ENCODE results near the gene CRACR2B. TPM values are rescaled to one million over a fixed set of nuclear protein-coding genes. Genes with fewer than 3 reads are reported as not detected.

CRACR2B gene
- total and polyA plus RNA-seq, 2 donors (not counting 1 experiment from before 2014, with no cell fraction given), result 9.7 to 67.7 TPM

DNA sequence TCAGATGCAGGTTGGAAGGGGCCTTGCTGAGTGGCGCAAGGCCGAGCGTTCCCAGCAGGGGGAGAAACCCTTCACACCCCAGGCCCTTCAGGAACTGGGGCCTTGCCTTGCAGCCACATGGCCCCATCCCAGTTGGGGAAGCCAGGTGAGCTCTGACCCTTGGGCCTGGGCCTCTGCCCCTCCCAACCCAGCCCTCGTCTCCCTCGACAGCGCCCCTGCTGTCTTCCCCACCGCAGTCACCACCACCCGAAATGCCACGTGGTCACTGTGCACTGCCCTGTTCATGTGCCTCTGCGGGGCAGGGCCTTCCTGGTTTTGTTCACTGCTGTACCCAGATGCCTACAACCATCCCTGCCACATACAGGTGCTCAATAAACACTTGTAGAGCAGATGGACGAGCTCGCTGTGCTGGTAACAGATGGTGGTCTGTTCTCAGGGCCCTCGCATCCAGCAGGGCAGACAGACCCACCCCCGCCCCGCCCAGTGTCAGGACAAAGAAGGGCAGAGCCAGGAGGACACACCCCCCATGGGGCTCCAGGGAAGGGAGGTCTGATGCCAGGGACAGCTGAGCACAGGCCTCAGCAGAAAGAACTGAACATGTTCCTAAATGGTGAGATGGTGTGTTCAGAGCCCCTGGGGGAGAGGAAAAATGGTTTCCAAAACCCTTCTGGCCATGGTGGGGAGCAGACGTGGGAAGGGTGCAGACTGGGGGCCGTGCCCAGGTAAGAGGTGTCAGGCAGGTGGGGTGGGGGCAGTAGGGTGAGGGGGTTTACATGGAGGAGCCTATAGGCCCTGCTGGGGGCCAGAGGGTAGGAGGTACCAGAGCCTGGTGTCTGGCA, 10.9 kb downstream of the CRACR2B start:
- H2AFZ ChIP-seq (ENCODE audit: insufficient read depth, low read depth, low read length, poor library complexity, severe bottlenecking), result no peak overlapping the region
- H3K4me2 ChIP-seq (replicated peaks; ENCODE audit: low read depth, low read length, poor library complexity, severe bottlenecking), result no peak overlapping the region
- no peak overlapping the region for H3K9ac ChIP-seq (ENCODE audit: low read length)
- H3K4me1 ChIP-seq (ENCODE audit: control insufficient read depth in 2 of 2, insufficient read depth in 2 of 2, low read length in 2 of 2), result peaks cover 17 to 32% of the 10 kb centered on the region in 2 donors
- no peak for TF ChIP-seq EZH2 (IDR thresholded peaks at IDR 0.05; ENCODE audit: borderline replicate concordance, insufficient read depth, low read depth, low read length, poor library complexity, severe bottlenecking)
- TF ChIP-seq, protein P1, sequence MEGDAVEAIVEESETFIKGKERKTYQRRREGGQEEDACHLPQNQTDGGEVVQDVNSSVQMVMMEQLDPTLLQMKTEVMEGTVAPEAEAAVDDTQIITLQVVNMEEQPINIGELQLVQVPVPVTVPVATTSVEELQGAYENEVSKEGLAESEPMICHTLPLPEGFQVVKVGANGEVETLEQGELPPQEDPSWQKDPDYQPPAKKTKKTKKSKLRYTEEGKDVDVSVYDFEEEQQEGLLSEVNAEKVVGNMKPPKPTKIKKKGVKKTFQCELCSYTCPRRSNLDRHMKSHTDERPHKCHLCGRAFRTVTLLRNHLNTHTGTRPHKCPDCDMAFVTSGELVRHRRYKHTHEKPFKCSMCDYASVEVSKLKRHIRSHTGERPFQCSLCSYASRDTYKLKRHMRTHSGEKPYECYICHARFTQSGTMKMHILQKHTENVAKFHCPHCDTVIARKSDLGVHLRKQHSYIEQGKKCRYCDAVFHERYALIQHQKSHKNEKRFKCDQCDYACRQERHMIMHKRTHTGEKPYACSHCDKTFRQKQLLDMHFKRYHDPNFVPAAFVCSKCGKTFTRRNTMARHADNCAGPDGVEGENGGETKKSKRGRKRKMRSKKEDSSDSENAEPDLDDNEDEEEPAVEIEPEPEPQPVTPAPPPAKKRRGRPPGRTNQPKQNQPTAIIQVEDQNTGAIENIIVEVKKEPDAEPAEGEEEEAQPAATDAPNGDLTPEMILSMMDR (IDR thresholded peaks at IDR 0.05), result no peak
- Mint-ChIP-seq H3K9me3 (ENCODE audit: insufficient read depth) (no peaks in the 10 kb centered on the region), H3K4me3 (no peak overlapping the region), H3K27me3 (no peaks in the 10 kb centered on the region), H3K27ac (no peak overlapping the region), H3K4me1 (peaks cover 21% of the 10 kb centered on the region)
- POLR2A ChIA-PET, result interaction anchor here (5.2 kb wide), 1 partner anchor 19 kb away, joined by 29 read pairs; the partner anchor contains the start of gene PNPLA2
- CTCF ChIA-PET, result no interaction called here
- no peaks in the 10 kb centered on the region for H3K9me3 ChIP-seq (ENCODE audit: control extremely low read depth in 1 of 3, control insufficient read depth in 2 of 3, insufficient read depth in 1 of 3, low read length in 2 of 3)
- DNase-seq, result no peak
- no peak overlapping the region for H3K4me3 ChIP-seq (ENCODE audit: control extremely low read depth in 1 of 5, extremely low read depth in 1 of 5, insufficient read depth in 1 of 5, low read depth in 2 of 5, low read length in 4 of 5)
- WGBS (ENCODE audit: insufficient coverage), result 86% methylated on average over 13 of the region's 17 CpGs
- intact Hi-C loops (cut with micrococcal nuclease), result no loop called here
- H3K27me3 ChIP-seq (replicated peaks in 1 of 4; ENCODE audit: control extremely low read depth in 1 of 4, control insufficient read depth in 3 of 4, insufficient read depth in 4 of 4, low read length in 3 of 4), result peaks cover 0 to 21% (median 5%) of the 10 kb centered on the region in 4 experiments
- H3K79me2 ChIP-seq (ENCODE audit: control insufficient read depth, insufficient read depth, low read length), result peaks cover 20% of the 10 kb centered on the region
- peaks cover 0 to 19% of the 10 kb centered on the region in 2 experiments for H3K36me3 ChIP-seq (replicated peaks in 1 of 2; ENCODE audit: control extremely low read depth in 1 of 2, control insufficient read depth in 1 of 2, extremely low read depth in 1 of 2, insufficient read depth in 2 of 2, low read length in 1 of 2)
- no peak overlapping the region for H3K27ac ChIP-seq (ENCODE audit: low read length in 2 of 2)
- ATAC-seq (ENCODE audit: low read depth), result no peak
- peaks cover 53% of the 10 kb centered on the region for H4K20me1 ChIP-seq (ENCODE audit: control insufficient read depth, insufficient read depth, low read length, poor library complexity, severe bottlenecking)

DNA sequence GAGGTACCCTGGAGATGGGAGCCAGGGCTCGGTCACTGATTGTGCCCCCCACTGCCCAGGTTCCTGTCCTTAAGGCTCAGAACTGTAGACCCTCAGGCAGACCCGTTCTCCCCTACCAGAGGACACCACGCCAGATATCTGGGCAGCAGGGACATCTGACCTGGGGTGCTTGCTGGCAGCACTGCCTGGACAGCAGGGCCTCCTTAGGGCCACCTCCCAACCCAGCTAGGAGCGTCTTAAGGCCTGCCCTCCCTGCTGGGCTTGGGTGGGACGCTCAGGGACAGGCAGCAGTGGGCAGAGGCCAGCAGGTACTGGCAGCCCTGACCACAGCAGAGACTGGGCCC, 11.5 kb downstream of the CRACR2B start:
- H4K20me1 ChIP-seq (ENCODE audit: control insufficient read depth, insufficient read depth, low read length, poor library complexity, severe bottlenecking), result peaks cover 53% of the 10 kb centered on the region
- ChIA-PET CTCF (no interaction called here), POLR2A (interaction anchor here (5.2 kb wide), 1 partner anchor 20 kb away, joined by 29 read pairs; the partner anchor contains the start of gene PNPLA2)
- no peak overlapping the region for H3K4me2 ChIP-seq (replicated peaks; ENCODE audit: low read depth, low read length, poor library complexity, severe bottlenecking)
- peaks cover 20% of the 10 kb centered on the region for H3K79me2 ChIP-seq (ENCODE audit: control insufficient read depth, insufficient read depth, low read length)
- H3K36me3 ChIP-seq (replicated peaks in 1 of 2; ENCODE audit: control extremely low read depth in 1 of 2, control insufficient read depth in 1 of 2, extremely low read depth in 1 of 2, insufficient read depth in 2 of 2, low read length in 1 of 2), result peaks cover 0 to 19% of the 10 kb centered on the region in 2 experiments
- no peaks in the 10 kb centered on the region for H3K9me3 Mint-ChIP-seq (ENCODE audit: insufficient read depth)
- no peak overlapping the region for H3K27ac Mint-ChIP-seq
- H3K4me3 ChIP-seq (ENCODE audit: control extremely low read depth in 1 of 5, extremely low read depth in 1 of 5, insufficient read depth in 1 of 5, low read depth in 2 of 5, low read length in 4 of 5), result no peak overlapping the region
- ATAC-seq (ENCODE audit: low read depth) (no peak), DNase-seq (no peak)
- peaks cover 0 to 22% (median 7%) of the 10 kb centered on the region in 4 experiments for H3K27me3 ChIP-seq (replicated peaks in 1 of 4; ENCODE audit: control extremely low read depth in 1 of 4, control insufficient read depth in 3 of 4, insufficient read depth in 4 of 4, low read length in 3 of 4)
- 95% methylated on average over 5 of the region's 5 CpGs for WGBS (ENCODE audit: insufficient coverage)
- no peak overlapping the region for H3K27ac ChIP-seq (ENCODE audit: low read length in 2 of 2)
- H3K4me3 Mint-ChIP-seq, result no peak overlapping the region
- H2AFZ ChIP-seq (ENCODE audit: insufficient read depth, low read depth, low read length, poor library complexity, severe bottlenecking), result no peak overlapping the region
- intact Hi-C loops (cut with micrococcal nuclease), result no loop called here
- H3K9ac ChIP-seq (ENCODE audit: low read length), result no peak overlapping the region
- TF ChIP-seq, protein P1 (IDR thresholded peaks at IDR 0.05), result no peak
- TF ChIP-seq EZH2 (IDR thresholded peaks at IDR 0.05; ENCODE audit: borderline replicate concordance, insufficient read depth, low read depth, low read length, poor library complexity, severe bottlenecking), result no peak
- peaks cover 20 to 35% of the 10 kb centered on the region in 2 donors for H3K4me1 ChIP-seq (ENCODE audit: control insufficient read depth in 2 of 2, insufficient read depth in 2 of 2, low read length in 2 of 2)
- H3K4me1 Mint-ChIP-seq, result peaks cover 22% of the 10 kb centered on the region
- H3K9me3 ChIP-seq (ENCODE audit: control extremely low read depth in 1 of 3, control insufficient read depth in 2 of 3, insufficient read depth in 1 of 3, low read length in 2 of 3), result no peaks in the 10 kb centered on the region
- no peaks in the 10 kb centered on the region for H3K27me3 Mint-ChIP-seq
